GM19193 (cell line): Measurements from ENCODE around the gene ARHGAP18.

Source experiments
- POLR2A ChIP-seq: IDR thresholded peaks from 4 replicates; pipeline ENCODE4 v1.6.1; 2011; ENCODE audit not compliant: insufficient read depth, insufficient read length; ENCODE audit errors: extremely low read depth

ARHGAP18 gene

DNA sequence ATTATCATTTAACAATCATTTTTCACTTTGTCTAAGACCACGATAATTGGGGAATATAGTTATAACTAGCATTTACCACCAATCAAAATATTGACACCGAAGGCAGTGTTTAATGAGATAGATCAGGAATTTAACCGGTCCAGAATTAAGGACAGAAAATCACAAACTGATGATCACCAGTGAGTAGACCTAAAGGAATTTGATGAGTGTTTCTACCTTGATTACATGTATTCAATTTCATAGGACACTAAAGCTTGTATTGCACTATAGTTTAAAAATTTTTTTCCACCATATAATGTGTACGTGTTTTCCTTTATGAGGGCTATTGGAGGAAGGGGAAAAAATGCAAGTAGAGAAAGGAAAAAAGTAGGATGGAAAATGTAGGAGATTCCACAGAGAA lies 22.6 kb upstream of the ARHGAP18 start:
- TF ChIP-seq POLR2A: no peak

- TF ChIP-seq POLR2A: no peak
Measured at GRCh38 chr6:129732034-129732433, 22.1 kb upstream of the ARHGAP18 start.

- TF ChIP-seq POLR2A: no peak
Measured at GRCh38 chr6:129731428-129731827, 21.5 kb upstream of the ARHGAP18 start.

DNA sequence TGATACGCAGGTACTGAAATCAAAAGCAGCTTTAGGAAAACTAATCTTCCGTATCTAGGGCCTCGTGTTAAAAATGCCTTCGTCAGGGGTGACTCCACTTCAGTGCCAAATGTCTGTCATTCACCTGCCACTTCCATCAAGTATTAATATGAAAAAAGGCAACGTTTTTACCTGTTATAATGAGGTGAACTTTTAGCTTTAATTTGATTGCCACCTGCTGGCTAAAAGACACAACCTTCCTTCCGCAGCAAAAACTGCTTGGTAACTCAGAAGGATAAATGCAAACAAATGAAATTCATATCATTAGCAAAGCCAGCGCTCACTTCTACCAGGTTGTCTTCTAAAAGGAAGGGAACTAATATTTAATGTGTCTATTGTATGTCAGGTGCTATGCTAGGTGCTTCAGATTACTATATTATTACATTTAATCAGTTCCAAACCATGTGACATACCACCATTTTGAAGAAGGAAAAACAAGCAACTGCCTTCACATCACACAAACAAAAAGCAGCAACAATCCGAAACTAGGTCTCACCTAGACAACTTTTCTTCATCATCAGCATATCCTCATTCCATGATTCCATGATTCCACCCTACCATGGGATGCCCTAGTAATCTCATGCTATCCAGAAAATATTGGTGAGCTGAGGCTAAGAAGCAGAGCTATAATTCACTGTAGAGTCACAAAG lies 20.6 kb upstream of the ARHGAP18 start:
- TF ChIP-seq POLR2A: no peak

GRCh38 chr6:129726650-129727049 lies 16.7 kb upstream of the ARHGAP18 start:
- no peak for TF ChIP-seq POLR2A

- no peak for TF ChIP-seq POLR2A
Measured at GRCh38 chr6:129725341-129725740, 15.4 kb upstream of the ARHGAP18 start.

DNA sequence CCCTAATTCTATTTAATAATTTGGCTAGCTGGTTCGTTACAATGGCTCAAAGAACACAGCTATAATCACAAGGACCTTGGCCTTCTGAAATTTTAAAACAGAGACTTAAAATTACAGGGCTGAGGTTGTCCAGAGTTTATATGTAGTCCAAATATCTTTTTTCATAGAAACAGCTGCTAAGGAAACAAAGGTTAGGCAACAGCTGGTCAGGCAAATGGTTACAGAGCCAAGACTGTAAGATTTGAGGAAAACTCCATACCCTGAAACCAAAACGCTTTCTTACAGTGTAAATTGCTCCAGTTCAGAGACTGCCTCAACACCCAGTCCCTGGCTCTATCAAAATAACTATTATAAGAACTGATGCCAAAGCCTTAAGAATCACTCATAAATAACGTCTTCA lies 9.7 kb upstream of the ARHGAP18 start:
- TF ChIP-seq POLR2A: no peak

GRCh38 chr6:129717277-129717676 lies 7.3 kb upstream of the ARHGAP18 start:
- TF ChIP-seq POLR2A: no peak

DNA sequence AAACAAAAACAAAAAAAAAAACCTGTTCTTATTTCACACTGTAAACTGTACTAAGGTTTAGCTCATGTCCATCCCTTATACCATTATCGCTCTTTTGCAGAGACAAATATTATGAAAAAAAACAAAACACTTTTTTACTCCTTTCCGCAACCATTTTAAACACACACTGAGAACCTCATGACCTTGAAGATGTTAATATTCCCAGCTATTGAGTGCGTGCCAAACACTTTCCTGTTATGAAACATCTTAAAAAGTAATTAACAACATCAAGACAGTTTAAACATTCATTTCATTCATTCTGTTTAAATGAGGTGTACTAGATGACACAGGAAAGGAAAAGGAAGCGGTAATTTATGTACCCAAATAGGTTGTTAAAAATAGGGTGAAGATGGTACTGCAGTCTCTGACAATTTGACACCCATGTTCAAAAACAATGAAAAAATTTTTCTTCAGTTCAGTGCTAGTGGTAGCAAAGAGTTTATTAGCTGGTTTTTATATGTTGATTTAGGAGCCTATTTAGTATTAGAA lies 3.9 kb upstream of the ARHGAP18 start:
- TF ChIP-seq POLR2A: no peak

DNA sequence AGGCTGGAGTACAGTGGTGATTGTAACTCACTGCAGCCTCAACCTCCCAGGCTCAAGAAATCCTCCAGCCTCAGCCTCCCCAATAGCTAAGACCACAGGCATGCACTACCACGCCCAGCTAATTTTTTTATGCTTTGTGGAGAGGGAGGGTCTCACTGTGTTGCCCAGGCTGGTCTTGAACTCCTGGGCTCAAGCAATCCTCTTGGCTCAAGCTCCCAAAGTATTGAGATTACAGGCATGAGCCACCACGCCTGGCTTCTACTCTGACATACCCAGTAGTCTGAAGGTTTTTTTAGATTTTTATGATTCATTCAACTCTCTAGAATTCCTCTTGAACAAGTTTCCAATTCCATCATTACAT lies 1.3 kb upstream of the ARHGAP18 start:
- no peak for TF ChIP-seq POLR2A

- TF ChIP-seq POLR2A: no peak
Measured at GRCh38 chr6:129710450-129711270, 683 bp upstream of the ARHGAP18 start.

GRCh38 chr6:129709196-129709768 lies 695 bp downstream of the ARHGAP18 start:
- no peak for TF ChIP-seq POLR2A

DNA sequence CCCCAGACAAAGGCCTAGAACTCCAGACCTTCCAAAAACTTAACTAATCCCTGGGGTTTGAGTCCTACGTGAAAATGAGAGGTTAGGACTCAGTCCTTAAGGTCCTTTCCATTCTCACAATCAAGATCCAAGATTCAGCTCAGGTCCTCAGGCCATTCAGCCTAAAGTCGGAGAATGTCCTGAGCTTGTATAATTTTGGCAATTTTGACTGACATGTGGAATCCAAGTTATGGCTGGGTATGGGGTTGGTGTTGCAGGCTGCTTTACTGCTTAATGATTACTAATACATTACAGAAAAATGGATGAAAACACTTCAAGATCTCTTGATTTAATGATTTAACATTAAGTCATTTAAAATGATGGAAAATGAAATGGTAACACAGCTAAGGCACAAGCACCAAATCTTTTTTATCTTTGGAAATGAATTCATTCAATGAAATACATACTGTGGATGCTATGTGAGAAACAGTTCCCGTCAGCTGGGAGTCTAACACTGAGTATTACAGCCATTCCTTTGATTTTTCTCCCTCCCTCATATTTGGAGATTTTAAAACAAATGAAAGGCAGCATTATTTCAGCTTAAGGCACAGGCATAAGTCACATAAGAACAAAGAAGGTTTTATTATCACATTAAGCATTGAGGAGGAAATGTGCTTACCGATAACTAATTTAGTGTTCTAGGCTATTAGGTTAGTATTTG lies 1.3 kb downstream of the ARHGAP18 start:
- TF ChIP-seq POLR2A: no peak

DNA sequence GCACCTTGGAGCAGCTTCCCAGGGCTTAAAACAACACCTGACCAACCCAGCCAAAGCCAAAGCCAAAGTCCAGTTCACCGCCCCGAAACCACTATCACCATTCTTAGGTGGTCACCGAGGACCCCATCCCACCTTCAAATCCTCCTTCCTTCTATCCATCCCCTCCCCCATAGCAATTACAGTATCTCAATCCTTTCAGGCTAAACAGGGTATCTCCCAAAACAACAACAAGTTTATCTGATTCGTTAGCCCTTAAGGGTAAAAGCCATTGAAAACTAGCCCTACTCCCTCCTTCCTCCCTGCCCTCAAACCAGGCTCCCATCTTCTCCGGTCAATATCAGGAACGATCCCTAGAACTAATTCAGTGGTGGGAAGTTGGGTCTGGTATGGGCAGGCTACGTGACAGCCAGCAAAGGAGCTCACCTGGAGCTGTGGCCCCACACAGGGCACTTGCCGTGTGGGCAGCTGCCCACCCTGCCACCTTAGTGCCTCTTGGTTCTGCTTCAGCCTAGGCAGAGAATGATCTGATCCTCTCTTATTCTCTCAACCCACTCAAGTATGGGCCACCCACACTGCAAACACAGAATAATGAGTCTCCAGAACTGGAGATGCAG lies 2.0 kb downstream of the ARHGAP18 start:
- no peak for TF ChIP-seq POLR2A

- TF ChIP-seq POLR2A: no peak
Measured at GRCh38 chr6:129707028-129707427, 2.9 kb downstream of the ARHGAP18 start.
